HepG2 (cell line): ENCODE measurements around the gene ZBTB9. TPM values are rescaled to one million over a fixed set of nuclear protein-coding genes. Genes with fewer than 3 reads are reported as not detected.

ENCODE experiments used
- ATF1 ChIP-seq: IDR thresholded peaks from 2 replicates; pipeline ENCODE4 v1.6.1; 2016; ENCODE audit warnings: mild to moderate bottlenecking, control low read depth
- CCDC6 ChIP-seq: sonication (generic); formaldehyde crosslinking; IDR thresholded peaks from 2 replicates; pipeline ENCODE4 v1.8.1; 2022; ENCODE audit warnings: mild to moderate bottlenecking, missing genetic modification reagents, moderate library complexity
- HES4 ChIP-seq: sonication (generic); formaldehyde crosslinking; IDR thresholded peaks from 2 replicates; pipeline ENCODE4 v1.9.0; 2021; ENCODE audit warnings: mild to moderate bottlenecking, missing genetic modification reagents, borderline replicate concordance
- HOXA9 ChIP-seq: sonication (generic); formaldehyde crosslinking; IDR thresholded peaks from 2 replicates; pipeline ENCODE4 v1.8.1; 2022; ENCODE audit warnings: missing genetic modification reagents, mild to moderate bottlenecking, moderate library complexity, borderline replicate concordance
- MBNL3 ChIP-seq: fragments of 250-450 bp; sonication (Bioruptor Pico); conservative IDR thresholded peaks from 2 replicates; pipeline ENCODE4 v1.8.0; 2022; ENCODE audit warnings: mild to moderate bottlenecking, inconsistent platforms
- NCOA2 ChIP-seq: sonication (generic); formaldehyde crosslinking; IDR thresholded peaks from 2 replicates; pipeline ENCODE4 v1.8.0; 2022; ENCODE audit warnings: inconsistent platforms
- RORA ChIP-seq: sonication (generic); formaldehyde crosslinking; IDR thresholded peaks from 2 replicates; pipeline ENCODE4 v1.5.0; 2020; ENCODE audit warnings: mild to moderate bottlenecking, missing genetic modification reagents, moderate library complexity
- ZNF772 ChIP-seq: sonication (generic); formaldehyde crosslinking; IDR thresholded peaks from 2 replicates; pipeline ENCODE4 v1.5.0; 2020; ENCODE audit warnings: mild to moderate bottlenecking, missing genetic modification reagents
- polyA plus RNA-seq, 8 experiments: library from polyadenylated mRNA; depleted of rRNA in 3 of 8; stranded (reverse) in 7 of 8; unstranded in 1 of 8; fragments of >200 nt; fragmentation: Illumina TruSeq in 4 of 8; extraction: Trizol in 4 of 8; gene quantifications; 2 replicates each; pipeline versions ENCODE4 v1.2.1 to v1.2.3, GENCODE V29; 2011 to 2016; ENCODE audit warnings: low read depth in 4 of 8, missing spikeins in 1 of 8, mixed read lengths in 1 of 8; ENCODE audit not compliant: insufficient read depth in 1 of 8
- total RNA-seq, 5 experiments: library from RNA; depleted of rRNA; stranded (reverse); fragments of >200 nt; fragmentation: Illumina TruSeq; extraction: Trizol; gene quantifications; 2 replicates each; pipeline ENCODE4 v1.2.3, GENCODE V29; 2016; ENCODE audit warnings: low read depth in 1 of 5
- TF ChIP-seq, protein P1 (sequence below): sonication (generic); formaldehyde crosslinking; IDR thresholded peaks from 2 replicates; pipeline ENCODE4 v1.5.0; 2020; ENCODE audit warnings: mild to moderate bottlenecking, missing genetic modification reagents, borderline replicate concordance
- TF ChIP-seq, protein P2 (sequence below): IDR thresholded peaks from 2 replicates; pipeline ENCODE4 v1.6.1; 2016; ENCODE audit warnings: mild to moderate bottlenecking
- TF ChIP-seq, protein P3 (sequence below): sonication (generic); formaldehyde crosslinking; IDR thresholded peaks from 2 replicates; pipeline ENCODE4 v1.4.0; 2020; ENCODE audit warnings: missing genetic modification reagents
- TF ChIP-seq, protein P4 (sequence below): sonication (generic); formaldehyde crosslinking; conservative IDR thresholded peaks from 2 replicates; pipeline ENCODE4 v1.4.0; 2020; ENCODE audit warnings: missing genetic modification reagents
- TF ChIP-seq, protein P5 (sequence below): sonication (generic); formaldehyde crosslinking; conservative IDR thresholded peaks from 2 replicates; pipeline ENCODE4 v1.8.0; 2022; ENCODE audit warnings: mild to moderate bottlenecking, moderate library complexity, missing genetic modification reagents

The ZBTB9 gene
- total and polyA plus RNA-seq, 2 of the 13 experiments (the other 11 are each of a cell fraction or from before 2014, with no cell fraction given): 5.3 to 9.2 TPM

DNA sequence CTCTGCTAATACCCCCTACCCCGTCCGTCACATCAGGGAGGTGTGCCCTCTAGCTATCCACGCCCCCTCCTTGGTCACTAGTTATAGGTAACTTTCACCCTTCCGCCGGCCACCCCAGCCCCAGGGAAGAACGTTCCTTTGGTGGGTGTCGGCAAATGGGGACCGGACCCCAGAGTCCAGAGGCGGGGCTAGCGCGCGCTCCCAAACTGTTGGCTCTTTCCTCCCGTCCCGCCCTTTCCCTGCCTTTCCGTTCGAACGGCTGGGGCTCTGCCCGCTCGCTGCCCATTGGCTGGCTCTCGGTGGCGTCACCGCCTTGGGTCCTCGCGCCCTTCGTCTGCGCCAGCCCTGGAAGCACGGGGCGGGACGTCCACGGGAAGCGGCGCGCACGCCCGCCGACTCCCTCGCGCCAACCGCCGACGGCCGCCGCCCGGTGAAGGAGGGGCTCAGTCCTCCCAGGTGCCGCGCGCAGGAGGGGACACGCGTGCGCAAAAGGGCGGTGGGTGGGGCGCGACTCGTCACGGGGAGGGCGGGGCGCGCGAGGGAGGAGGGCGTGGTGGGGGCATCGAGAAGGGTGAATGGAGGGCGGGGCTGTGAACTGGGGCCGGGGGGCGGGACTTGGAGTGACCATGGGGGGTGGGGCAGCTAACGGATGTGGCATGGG, 44.2 kb upstream of the ZBTB9 start (continued):
- TF ChIP-seq, protein P1, sequence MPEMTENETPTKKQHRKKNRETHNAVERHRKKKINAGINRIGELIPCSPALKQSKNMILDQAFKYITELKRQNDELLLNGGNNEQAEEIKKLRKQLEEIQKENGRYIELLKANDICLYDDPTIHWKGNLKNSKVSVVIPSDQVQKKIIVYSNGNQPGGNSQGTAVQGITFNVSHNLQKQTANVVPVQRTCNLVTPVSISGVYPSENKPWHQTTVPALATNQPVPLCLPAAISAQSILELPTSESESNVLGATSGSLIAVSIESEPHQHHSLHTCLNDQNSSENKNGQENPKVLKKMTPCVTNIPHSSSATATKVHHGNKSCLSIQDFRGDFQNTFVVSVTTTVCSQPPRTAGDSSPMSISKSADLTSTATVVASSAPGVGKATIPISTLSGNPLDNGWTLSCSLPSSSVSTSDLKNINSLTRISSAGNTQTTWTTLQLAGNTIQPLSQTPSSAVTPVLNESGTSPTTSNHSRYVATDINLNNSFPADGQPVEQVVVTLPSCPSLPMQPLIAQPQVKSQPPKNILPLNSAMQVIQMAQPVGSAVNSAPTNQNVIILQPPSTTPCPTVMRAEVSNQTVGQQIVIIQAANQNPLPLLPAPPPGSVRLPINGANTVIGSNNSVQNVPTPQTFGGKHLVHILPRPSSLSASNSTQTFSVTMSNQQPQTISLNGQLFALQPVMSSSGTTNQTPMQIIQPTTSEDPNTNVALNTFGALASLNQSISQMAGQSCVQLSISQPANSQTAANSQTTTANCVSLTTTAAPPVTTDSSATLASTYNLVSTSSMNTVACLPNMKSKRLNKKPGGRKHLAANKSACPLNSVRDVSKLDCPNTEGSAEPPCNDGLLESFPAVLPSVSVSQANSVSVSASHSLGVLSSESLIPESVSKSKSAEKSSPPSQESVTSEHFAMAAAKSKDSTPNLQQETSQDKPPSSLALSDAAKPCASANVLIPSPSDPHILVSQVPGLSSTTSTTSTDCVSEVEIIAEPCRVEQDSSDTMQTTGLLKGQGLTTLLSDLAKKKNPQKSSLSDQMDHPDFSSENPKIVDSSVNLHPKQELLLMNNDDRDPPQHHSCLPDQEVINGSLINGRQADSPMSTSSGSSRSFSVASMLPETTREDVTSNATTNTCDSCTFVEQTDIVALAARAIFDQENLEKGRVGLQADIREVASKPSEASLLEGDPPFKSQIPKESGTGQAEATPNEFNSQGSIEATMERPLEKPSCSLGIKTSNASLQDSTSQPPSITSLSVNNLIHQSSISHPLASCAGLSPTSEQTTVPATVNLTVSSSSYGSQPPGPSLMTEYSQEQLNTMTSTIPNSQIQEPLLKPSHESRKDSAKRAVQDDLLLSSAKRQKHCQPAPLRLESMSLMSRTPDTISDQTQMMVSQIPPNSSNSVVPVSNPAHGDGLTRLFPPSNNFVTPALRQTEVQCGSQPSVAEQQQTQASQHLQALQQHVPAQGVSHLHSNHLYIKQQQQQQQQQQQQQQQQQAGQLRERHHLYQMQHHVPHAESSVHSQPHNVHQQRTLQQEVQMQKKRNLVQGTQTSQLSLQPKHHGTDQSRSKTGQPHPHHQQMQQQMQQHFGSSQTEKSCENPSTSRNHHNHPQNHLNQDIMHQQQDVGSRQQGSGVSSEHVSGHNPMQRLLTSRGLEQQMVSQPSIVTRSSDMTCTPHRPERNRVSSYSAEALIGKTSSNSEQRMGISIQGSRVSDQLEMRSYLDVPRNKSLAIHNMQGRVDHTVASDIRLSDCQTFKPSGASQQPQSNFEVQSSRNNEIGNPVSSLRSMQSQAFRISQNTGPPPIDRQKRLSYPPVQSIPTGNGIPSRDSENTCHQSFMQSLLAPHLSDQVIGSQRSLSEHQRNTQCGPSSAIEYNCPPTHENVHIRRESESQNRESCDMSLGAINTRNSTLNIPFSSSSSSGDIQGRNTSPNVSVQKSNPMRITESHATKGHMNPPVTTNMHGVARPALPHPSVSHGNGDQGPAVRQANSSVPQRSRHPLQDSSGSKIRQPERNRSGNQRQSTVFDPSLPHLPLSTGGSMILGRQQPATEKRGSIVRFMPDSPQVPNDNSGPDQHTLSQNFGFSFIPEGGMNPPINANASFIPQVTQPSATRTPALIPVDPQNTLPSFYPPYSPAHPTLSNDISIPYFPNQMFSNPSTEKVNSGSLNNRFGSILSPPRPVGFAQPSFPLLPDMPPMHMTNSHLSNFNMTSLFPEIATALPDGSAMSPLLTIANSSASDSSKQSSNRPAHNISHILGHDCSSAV (CRISPR knock-in tag): no peak
- TF ChIP-seq MBNL3 (CRISPR knock-in tag) (no peak), HES4 (CRISPR knock-in tag) (peak; percentile 98), HOXA9 (CRISPR knock-in tag) (peak; percentile 99), CCDC6 (CRISPR knock-in tag) (peak; percentile 99), ZNF772 (CRISPR knock-in tag) (peak; percentile 94), RORA (no peak), ATF1 (CRISPR knock-in tag) (peak; percentile 76), NCOA2 (peak; percentile 47; the same call in 1 of the 2 replicates)
- TF ChIP-seq, protein P2, sequence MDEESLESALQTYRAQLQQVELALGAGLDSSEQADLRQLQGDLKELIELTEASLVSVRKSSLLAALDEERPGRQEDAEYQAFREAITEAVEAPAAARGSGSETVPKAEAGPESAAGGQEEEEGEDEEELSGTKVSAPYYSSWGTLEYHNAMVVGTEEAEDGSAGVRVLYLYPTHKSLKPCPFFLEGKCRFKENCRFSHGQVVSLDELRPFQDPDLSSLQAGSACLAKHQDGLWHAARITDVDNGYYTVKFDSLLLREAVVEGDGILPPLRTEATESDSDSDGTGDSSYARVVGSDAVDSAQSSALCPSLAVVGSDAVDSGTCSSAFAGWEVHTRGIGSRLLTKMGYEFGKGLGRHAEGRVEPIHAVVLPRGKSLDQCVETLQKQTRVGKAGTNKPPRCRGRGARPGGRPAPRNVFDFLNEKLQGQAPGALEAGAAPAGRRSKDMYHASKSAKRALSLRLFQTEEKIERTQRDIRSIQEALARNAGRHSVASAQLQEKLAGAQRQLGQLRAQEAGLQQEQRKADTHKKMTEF: peak; percentile 95
- TF ChIP-seq, protein P3, sequence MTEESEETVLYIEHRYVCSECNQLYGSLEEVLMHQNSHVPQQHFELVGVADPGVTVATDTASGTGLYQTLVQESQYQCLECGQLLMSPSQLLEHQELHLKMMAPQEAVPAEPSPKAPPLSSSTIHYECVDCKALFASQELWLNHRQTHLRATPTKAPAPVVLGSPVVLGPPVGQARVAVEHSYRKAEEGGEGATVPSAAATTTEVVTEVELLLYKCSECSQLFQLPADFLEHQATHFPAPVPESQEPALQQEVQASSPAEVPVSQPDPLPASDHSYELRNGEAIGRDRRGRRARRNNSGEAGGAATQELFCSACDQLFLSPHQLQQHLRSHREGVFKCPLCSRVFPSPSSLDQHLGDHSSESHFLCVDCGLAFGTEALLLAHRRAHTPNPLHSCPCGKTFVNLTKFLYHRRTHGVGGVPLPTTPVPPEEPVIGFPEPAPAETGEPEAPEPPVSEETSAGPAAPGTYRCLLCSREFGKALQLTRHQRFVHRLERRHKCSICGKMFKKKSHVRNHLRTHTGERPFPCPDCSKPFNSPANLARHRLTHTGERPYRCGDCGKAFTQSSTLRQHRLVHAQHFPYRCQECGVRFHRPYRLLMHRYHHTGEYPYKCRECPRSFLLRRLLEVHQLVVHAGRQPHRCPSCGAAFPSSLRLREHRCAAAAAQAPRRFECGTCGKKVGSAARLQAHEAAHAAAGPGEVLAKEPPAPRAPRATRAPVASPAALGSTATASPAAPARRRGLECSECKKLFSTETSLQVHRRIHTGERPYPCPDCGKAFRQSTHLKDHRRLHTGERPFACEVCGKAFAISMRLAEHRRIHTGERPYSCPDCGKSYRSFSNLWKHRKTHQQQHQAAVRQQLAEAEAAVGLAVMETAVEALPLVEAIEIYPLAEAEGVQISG (CRISPR knock-in tag): peak; percentile 95
- TF ChIP-seq, protein P4, sequence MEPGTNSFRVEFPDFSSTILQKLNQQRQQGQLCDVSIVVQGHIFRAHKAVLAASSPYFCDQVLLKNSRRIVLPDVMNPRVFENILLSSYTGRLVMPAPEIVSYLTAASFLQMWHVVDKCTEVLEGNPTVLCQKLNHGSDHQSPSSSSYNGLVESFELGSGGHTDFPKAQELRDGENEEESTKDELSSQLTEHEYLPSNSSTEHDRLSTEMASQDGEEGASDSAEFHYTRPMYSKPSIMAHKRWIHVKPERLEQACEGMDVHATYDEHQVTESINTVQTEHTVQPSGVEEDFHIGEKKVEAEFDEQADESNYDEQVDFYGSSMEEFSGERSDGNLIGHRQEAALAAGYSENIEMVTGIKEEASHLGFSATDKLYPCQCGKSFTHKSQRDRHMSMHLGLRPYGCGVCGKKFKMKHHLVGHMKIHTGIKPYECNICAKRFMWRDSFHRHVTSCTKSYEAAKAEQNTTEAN (CRISPR knock-in tag): peak; percentile 93
- TF ChIP-seq, protein P5, sequence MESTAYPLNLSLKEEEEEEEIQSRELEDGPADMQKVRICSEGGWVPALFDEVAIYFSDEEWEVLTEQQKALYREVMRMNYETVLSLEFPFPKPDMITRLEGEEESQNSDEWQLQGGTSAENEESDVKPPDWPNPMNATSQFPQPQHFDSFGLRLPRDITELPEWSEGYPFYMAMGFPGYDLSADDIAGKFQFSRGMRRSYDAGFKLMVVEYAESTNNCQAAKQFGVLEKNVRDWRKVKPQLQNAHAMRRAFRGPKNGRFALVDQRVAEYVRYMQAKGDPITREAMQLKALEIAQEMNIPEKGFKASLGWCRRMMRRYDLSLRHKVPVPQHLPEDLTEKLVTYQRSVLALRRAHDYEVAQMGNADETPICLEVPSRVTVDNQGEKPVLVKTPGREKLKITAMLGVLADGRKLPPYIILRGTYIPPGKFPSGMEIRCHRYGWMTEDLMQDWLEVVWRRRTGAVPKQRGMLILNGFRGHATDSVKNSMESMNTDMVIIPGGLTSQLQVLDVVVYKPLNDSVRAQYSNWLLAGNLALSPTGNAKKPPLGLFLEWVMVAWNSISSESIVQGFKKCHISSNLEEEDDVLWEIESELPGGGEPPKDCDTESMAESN (CRISPR knock-in tag): peak; percentile 99
